HG02885 (cell line): ENCODE results near the gene TMEM106C.

ENCODE experiments used
- ATAC-seq: cut with Tn5 transposase; IDR thresholded peaks from one replicate; pipeline ENCODE4 v1.9.1; 2021; ENCODE audit warnings: mild to moderate bottlenecking; ENCODE audit not compliant: unreplicated experiment, poor library complexity

Gene TMEM106C

GRCh38 chr12:48009471-48009870 lies 46.1 kb downstream of the TMEM106C start:
- no peak for ATAC-seq

GRCh38 chr12:48010366-48010970 lies 47.1 kb downstream of the TMEM106C start:
- no peak for ATAC-seq

- ATAC-seq, result no peak
Observed at GRCh38 chr12:48012070-48012469, 48.7 kb downstream of the TMEM106C start.

GRCh38 chr12:48013287-48013686 lies 49.9 kb downstream of the TMEM106C start:
- ATAC-seq, result no peak

- ATAC-seq, result no peak
Observed at GRCh38 chr12:48015129-48015528, 51.7 kb downstream of the TMEM106C start.

GRCh38 chr12:48015954-48016353 lies 52.6 kb downstream of the TMEM106C start:
- no peak for ATAC-seq

GRCh38 chr12:48016373-48017020 lies 53.1 kb downstream of the TMEM106C start:
- ATAC-seq, result no peak

- ATAC-seq, result no peak
Observed at GRCh38 chr12:48017496-48017895, 54.1 kb downstream of the TMEM106C start.

- no peak for ATAC-seq
Observed at GRCh38 chr12:48017921-48018617, 54.7 kb downstream of the TMEM106C start.
